Neutrophil (primary cell): ENCODE data around the gene NPNT.

Experiments used
- H3K27ac ChIP-seq: fragments of 200-600 bp; sonication (generic); 2 replicates; pipeline ENCODE4 v1.5.1; 2016; ENCODE audit warnings: mild to moderate bottlenecking, moderate library complexity
- H3K27me3 ChIP-seq: fragments of 200-600 bp; sonication (generic); 2 replicates; pipeline ENCODE4 v1.6.0; 2016; ENCODE audit warnings: mild to moderate bottlenecking
- H3K36me3 ChIP-seq: fragments of 200-600 bp; sonication (generic); 2 replicates; pipeline ENCODE4 v1.5.1; 2017
- H3K4me1 ChIP-seq, 2 experiments: fragments of 200-600 bp in 1 of 2; sonication (generic) in 1 of 2; 1 replicate in 1 of 2; 2 replicates in 1 of 2; pipeline versions ENCODE4 v1.5.1 to v1.6.1; 2013 to 2016; ENCODE audit warnings: low read depth in 1 of 2, low read length in 1 of 2, mild to moderate bottlenecking in 1 of 2, moderate library complexity in 1 of 2; ENCODE audit not compliant: control insufficient read depth in 1 of 2, insufficient read depth in 1 of 2
- H3K4me3 ChIP-seq, 2 experiments: fragments of 200-600 bp in 1 of 2; sonication (generic) in 1 of 2; 1 replicate in 1 of 2; 2 replicates in 1 of 2; pipeline ENCODE4 v1.5.1; 2013 to 2016; ENCODE audit warnings: low read depth in 1 of 2, low read length in 1 of 2, mild to moderate bottlenecking in 1 of 2, moderate library complexity in 1 of 2
- H3K9me3 ChIP-seq: fragments of 200-600 bp; sonication (generic); 2 replicates; pipeline ENCODE4 v1.5.1; 2016
- CTCF ChIP-seq: fragments of 200-600 bp; sonication (generic); IDR thresholded peaks from 2 replicates; pipeline ENCODE4 v1.5.1; 2016; ENCODE audit warnings: antibody characterized with exemption

NPNT gene

DNA sequence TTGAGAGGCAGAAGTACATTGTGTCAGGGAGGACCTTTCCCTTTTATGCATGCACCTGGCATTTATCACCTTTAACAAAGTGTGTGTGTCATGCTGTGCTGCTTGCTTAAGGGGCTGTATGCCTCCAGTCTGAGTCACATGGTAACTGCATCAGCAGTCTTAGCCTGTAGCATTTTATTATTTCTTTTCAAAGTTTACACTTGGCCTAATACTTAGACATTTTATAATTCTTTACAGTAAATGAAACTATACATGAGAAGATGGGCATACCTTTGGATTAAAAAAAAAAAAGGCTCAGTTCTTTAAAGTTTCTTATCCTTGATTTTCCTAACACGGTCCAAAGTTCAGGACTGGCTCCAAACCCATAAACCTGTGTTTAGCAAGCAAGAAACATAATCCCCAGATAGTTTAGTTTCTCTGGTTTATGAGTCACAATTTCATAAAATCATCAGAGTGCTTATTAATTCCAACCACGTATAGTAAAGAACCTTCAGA is 14.6 kb downstream of the NPNT start:
- Histone ChIP-seq H3K4me1 (no peaks in the 10 kb centered on the region), H3K27me3 (no peaks in the 10 kb centered on the region), H3K9me3 (no peaks in the 10 kb centered on the region), H3K27ac (no peak overlapping the region), H3K36me3 (no peaks in the 10 kb centered on the region), H3K4me3 (no peak overlapping the region)
- TF ChIP-seq CTCF, result no peak

GRCh38 chr4:105911426-105911825 is 16.2 kb downstream of the NPNT start:
- Histone ChIP-seq H3K4me1 (no peaks in the 10 kb centered on the region), H3K9me3 (no peaks in the 10 kb centered on the region), H3K4me3 (no peak overlapping the region), H3K27ac (no peak overlapping the region), H3K27me3 (no peaks in the 10 kb centered on the region), H3K36me3 (no peaks in the 10 kb centered on the region)
- TF ChIP-seq CTCF, result no peak

GRCh38 chr4:105912633-105913032 is 17.4 kb downstream of the NPNT start:
- H3K36me3 ChIP-seq, result no peaks in the 10 kb centered on the region

DNA sequence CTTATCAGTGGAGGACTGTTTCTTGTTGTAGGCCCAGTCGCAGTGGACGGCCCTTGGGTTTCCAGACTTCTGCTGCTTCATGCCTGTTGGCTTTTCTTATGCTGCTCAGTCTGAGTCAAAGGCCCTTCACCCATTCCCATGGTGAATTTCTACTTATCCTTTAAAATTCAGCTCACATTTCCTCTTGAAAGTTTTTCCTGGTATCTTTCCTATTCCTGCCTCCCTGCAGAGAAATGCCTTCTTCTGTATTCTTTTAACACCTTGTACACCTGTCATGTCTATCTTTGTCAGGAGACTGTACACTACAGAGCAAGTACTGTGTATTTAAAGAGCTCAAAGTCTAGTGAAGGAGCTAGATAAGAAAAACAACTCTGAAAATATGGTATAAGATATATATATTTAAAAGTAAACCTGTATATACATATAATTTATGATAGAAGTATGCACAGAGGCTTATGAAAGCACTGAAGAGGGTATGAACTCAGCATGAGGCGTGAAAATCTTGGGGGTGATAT is 22.0 kb downstream of the NPNT start:
- TF ChIP-seq CTCF, result no peak
- no peaks in the 10 kb centered on the region for H3K27me3 ChIP-seq
- no peak overlapping the region for H3K4me3 ChIP-seq
- no peak overlapping the region for H3K27ac ChIP-seq
- H3K9me3 ChIP-seq, result no peaks in the 10 kb centered on the region
- no peaks in the 10 kb centered on the region for H3K36me3 ChIP-seq
- H3K4me1 ChIP-seq, result no peaks in the 10 kb centered on the region

More at GRCh38 chr4:105912633-105913032, 17.4 kb downstream of the NPNT start:
- Histone ChIP-seq H3K27me3 (no peaks in the 10 kb centered on the region), H3K4me3 (no peak overlapping the region), H3K27ac (no peak overlapping the region), H3K4me1 (no peaks in the 10 kb centered on the region), H3K9me3 (no peaks in the 10 kb centered on the region)
- TF ChIP-seq CTCF, result no peak

DNA sequence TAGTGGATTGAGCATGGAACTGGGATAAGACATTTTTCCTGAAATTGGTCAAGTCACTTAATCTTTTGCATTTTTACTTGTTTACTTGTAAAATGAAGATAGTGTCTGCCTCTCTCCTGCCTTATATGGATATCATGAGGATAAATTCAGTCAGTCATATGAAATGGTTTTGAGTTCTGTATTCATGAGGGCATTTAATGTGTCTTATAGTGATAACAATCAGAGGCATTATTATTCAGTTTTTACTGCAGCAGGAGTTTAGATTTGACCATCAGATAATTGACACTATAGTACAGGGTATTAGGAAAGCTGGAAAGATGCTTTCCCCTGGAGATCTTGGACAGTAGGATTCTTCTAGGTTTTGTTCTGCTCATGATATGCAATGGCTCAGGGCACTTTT is 26.0 kb downstream of the NPNT start:
- no peak overlapping the region for H3K4me3 ChIP-seq
- H3K27me3 ChIP-seq, result no peaks in the 10 kb centered on the region
- no peak overlapping the region for H3K27ac ChIP-seq
- H3K4me1 ChIP-seq, result no peaks in the 10 kb centered on the region
- TF ChIP-seq CTCF, result no peak
- no peaks in the 10 kb centered on the region for H3K9me3 ChIP-seq
- H3K36me3 ChIP-seq, result no peaks in the 10 kb centered on the region
